Activated CD4-positive, alpha-beta T cell treated with anti-CD3 and anti-CD28 coated beads, Interleukin-2, Interleukin-4, amounts not matched to agents 100 ng/mL and 50 ng/mL, durations not matched to agents 16 hours and 8 hours (primary cell): ENCODE results near the gene COQ8B.
A peak's percentile ranks its signal among the peaks of the same experiment; 100 is the strongest.
"Not testable (repeated sequence)": the region's sequence is repeated elsewhere in the genome, so short reads cannot be mapped to it uniquely, and the experiment has no call there.

Experiments
- DNase-seq: peaks from one replicate; pipeline ENCODE4 v3.0.0-alpha.2; 2020; ENCODE audit warnings: low spot score

The COQ8B gene

DNA sequence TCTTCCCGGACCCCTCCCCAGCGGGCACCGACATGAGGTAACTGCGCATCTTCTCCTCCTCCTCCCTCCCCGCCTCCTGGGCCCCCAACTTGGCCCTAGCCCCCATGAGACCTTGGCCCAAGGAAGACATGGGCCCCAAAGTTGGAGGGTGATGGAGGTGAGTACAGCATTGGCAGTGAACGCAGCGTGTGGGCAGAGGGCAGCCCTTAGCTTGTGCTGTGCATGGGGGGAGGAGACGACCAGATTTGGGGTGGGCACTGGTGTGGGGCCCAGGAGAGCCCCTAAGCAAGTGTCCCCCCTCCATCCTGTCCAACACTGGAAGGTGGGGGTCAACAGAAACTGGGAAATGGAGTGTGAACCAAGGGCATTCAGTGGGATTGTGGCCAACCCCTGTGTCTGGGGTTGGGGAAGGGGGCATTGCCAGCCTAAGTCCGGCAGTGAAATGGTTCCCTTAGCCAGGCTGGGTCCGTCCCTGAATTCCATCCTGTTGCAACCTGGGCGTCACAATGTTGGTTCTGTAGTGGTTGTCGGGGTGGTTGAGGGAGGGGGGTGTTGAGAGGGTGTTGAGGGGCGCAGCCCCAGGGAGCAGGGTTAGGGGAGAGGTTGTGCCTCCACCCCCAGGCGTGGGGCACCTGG is 49.8 kb downstream of the COQ8B start:
- DNase-seq = no peak

GRCh38 chr19:40663695-40664692 is 52.7 kb downstream of the COQ8B start:
- DNase-seq = no peak

GRCh38 chr19:40662925-40663694 is 53.6 kb downstream of the COQ8B start:
- DNase-seq = peak; percentile 90

DNA sequence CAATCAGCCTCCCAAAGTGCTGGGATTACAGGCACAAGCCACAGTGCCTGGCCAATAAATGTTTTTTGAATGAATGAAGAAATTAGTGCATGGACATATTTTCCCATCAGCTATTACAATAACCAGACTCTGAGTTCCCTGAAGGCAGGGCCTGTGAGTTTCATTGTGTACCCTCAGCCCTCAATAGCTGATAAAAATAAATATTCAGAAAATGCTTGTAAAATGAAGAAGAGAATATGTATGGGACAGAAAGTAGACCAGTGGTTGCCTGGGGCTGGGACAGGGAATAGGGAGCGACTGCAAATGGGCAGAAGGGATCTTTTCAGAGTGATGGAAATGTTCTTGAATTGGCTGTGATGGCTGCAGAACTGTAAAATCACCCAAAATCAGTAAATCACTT is 55.1 kb downstream of the COQ8B start:
- no peak for DNase-seq

DNA sequence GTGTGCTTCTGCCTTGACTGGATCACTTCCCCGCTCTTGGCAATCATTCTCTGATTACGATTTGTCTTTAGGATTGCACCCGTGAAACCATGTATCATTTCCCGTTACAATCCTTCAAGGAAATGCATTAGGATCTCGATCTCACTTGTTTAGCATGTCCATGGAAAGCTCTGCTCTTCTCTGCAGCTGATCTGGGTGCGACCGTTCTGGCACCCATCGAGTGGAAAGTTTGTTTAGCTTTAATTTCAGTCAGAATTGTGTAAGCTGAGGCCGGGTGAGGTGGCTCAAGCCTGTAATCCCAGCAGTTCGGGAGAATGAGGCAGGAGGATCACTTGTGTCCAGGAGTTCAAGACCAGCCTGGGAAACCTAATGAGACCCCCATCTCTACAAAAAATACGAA is 57.1 kb downstream of the COQ8B start:
- DNase-seq = no peak

GRCh38 chr19:40659116-40659515 is 57.6 kb downstream of the COQ8B start:
- no peak for DNase-seq

GRCh38 chr19:40658031-40658430 is 58.7 kb downstream of the COQ8B start:
- DNase-seq = no peak

- DNase-seq = not testable (repeated sequence)
These were observed 61.0 kb downstream of the COQ8B start for GRCh38 chr19:40655684-40656083.

- not testable (repeated sequence) for DNase-seq
These were observed 64.4 kb downstream of the COQ8B start for GRCh38 chr19:40652303-40652702.

GRCh38 chr19:40650749-40651305 is 65.9 kb downstream of the COQ8B start:
- no peak for DNase-seq

DNA sequence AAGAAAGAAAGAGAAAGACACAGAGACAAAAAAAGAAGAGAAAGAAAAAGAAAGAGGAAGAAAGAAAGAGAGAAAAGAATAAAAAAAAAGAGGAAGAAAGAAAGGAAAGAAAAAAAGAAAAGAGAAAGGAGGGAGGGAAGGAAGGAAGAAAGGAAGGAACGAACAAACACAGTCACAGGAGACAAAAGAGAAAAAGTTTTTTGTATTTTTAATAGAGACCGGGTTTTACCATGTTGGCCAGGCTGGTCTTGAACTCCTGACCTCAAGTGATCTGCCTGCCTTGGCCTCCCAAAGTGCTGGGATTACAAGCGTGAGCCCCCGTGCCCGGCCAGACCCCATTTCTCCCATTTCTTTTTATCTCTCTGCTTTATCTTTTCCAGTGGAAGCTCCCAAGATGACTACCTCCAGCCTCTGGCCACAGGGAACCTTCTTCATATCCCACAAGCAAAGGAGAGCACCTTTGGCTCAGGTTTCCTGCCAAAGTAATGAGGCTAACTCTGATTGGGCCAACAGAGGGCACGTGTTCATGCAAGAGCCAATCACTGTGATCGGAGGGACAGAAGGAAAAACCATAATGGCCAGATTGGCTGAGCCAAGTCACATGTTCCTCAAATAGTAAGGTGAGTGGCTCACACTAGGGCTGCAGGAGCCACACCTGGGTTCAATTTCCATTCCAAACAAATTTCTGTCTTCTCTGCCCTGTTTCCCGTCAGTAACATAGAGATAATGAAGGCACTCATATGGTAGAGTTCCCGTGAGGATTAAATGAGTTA is 66.6 kb downstream of the COQ8B start:
- not testable (repeated sequence) for DNase-seq

DNA sequence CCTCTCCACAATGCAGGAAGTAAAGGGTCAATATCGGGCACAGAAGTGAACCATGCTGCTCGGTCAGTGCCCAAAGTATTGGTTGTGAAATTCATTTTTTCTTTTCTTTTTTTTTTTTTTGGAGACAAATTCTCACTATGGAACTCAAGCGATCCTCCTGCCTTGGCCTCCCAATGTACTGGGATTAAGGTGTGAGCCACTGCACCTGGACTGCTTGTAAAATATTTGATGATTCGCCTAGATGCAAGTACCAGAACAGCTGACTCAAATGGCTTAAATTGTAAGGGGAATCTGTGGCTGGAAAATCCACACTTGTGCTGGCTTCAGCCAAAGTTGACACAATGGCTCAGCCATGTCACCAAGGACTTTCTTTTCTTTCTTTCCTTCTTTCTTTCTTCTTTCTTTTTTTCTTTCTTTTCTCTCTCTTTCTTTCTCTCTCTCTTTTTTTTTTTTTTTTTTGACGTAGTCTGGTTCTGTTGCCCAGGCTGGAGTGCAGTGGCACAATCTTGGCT is 69.9 kb downstream of the COQ8B start:
- DNase-seq = no peak

- no peak for DNase-seq
These were observed 73.9 kb downstream of the COQ8B start for GRCh38 chr19:40642757-40643305.

GRCh38 chr19:40642051-40642706 is 74.5 kb downstream of the COQ8B start:
- DNase-seq = no peak
